K562 (cell line): Measurements from ENCODE around the gene MMP12. TPM values are rescaled to one million over a fixed set of nuclear protein-coding genes. Genes with fewer than 3 reads are reported as not detected.

Experiments used
- ATAC-seq: fragments of 200-7000 bp; cut with Tn5 transposase; 3 replicates; pipeline ENCODE4 v1.9.1; 2020; ENCODE audit warnings: moderate library complexity
- BruUV-seq: library from RNA; stranded (reverse); fragments of 400-500 nt; replicated peaks from 2 replicates; lab custom pipeline; 2021; lab: Mats Ljungman, UMichigan
- CTCF ChIA-PET: fragments of 300-600 bp; formaldehyde crosslinking; extraction: SDS; loops from one replicate; lab custom pipeline; 2021; ENCODE audit warnings: low intra/inter-chr PET ratio; lab: Yijun Ruan, JAX
- POLR2A ChIA-PET: fragments of 300-600, 350-650 bp; sonication (Branson Sonifier 250); formaldehyde crosslinking; extraction: SDS; loops from one replicate; lab custom pipeline; 2021; ENCODE audit warnings: antibody characterized with exemption, inconsistent platforms; lab: Yijun Ruan, JAX
- DNase-seq, 4 experiments: peaks; one replicate each; pipeline versions ENCODE4 v3.0.0 to v3.0.0-alpha.2; 2011 to 2018; ENCODE audit warnings: low spot score in 3 of 4, mixed read lengths in 3 of 4; ENCODE audit errors: extremely low read depth in 1 of 4
- FAIRE-seq: peaks from 2 replicates; lab custom pipeline; 2011; peaks lifted over from hg19 to GRCh38; lab: Jason Lieb, UNC
- H2AFZ ChIP-seq: 2 replicates; pipeline ENCODE4 v1.6.0; 2011; ENCODE audit warnings: low read depth, low read length, control low read depth, inconsistent platforms
- H3K27ac ChIP-seq: fragments of 200-600 bp; 3 replicates; pipeline ENCODE4 v1.8.0; 2011; ENCODE audit warnings: low read depth, mild to moderate bottlenecking, control low read depth, inconsistent platforms, low read length, moderate library complexity, mixed read lengths; ENCODE audit errors: extremely low read depth
- H3K27me3 ChIP-seq, 2 experiments: fragments of 300-600 bp in 1 of 2; 2 replicates in 1 of 2; 3 replicates in 1 of 2; pipeline versions ENCODE4 v1.6.0 to v1.8.0; 2011; ENCODE audit warnings: inconsistent platforms in 2 of 2, low read length in 2 of 2, mild to moderate bottlenecking in 1 of 2, mixed read lengths in 1 of 2, moderate library complexity in 1 of 2; ENCODE audit not compliant: control insufficient read depth in 2 of 2, insufficient read depth in 2 of 2
- H3K36me3 ChIP-seq: fragments of 300-600 bp; 3 replicates; pipeline ENCODE4 v1.8.0; 2011; ENCODE audit warnings: mild to moderate bottlenecking, low read length, inconsistent platforms; ENCODE audit not compliant: control insufficient read depth, insufficient read depth
- H3K4me1 ChIP-seq, 2 experiments: fragments of 200-600 bp in 1 of 2; replicated peaks in 1 of 2; 2 replicates in 1 of 2; 3 replicates in 1 of 2; pipeline versions ENCODE4 v1.5.1 to v1.8.0; 2011; ENCODE audit warnings: inconsistent platforms in 2 of 2, low read length in 2 of 2, mild to moderate bottlenecking in 1 of 2, mixed read lengths in 1 of 2, moderate library complexity in 1 of 2; ENCODE audit not compliant: control insufficient read depth in 2 of 2, insufficient read depth in 2 of 2
- H3K4me2 ChIP-seq: 2 replicates; pipeline ENCODE4 v1.6.1; 2011; ENCODE audit warnings: low read length, control low read depth, inconsistent platforms, mixed read lengths; ENCODE audit not compliant: insufficient read depth
- H3K4me3 ChIP-seq: fragments of 200-600 bp; sonication (generic), shearing (Covaris generic); 2 replicates; pipeline ENCODE4 v1.5.1; 2016; ENCODE audit warnings: control low read depth, inconsistent platforms
- H3K79me2 ChIP-seq: fragments of 200-600 bp; 3 replicates; pipeline ENCODE4 v1.8.0; 2011; ENCODE audit warnings: low read length, inconsistent platforms; ENCODE audit not compliant: control insufficient read depth, insufficient read depth
- H3K9ac ChIP-seq, 2 experiments: 2 replicates each; pipeline versions ENCODE4 v1.6.0 to v1.6.1; 2011; ENCODE audit warnings: low read depth in 2 of 2, low read length in 2 of 2, control low read depth in 1 of 2, inconsistent platforms in 1 of 2, mild to moderate bottlenecking in 1 of 2, mixed read lengths in 1 of 2; ENCODE audit not compliant: insufficient read depth in 1 of 2
- H3K9me1 ChIP-seq: one replicate; pipeline ENCODE4 v1.6.0; 2011; ENCODE audit warnings: inconsistent platforms, mild to moderate bottlenecking, low read length, moderate library complexity; ENCODE audit not compliant: control insufficient read depth, insufficient read depth
- H3K9me3 ChIP-seq: replicated peaks from 2 replicates; pipeline ENCODE4 v1.5.1; 2011; ENCODE audit warnings: low read depth, low read length, inconsistent platforms; ENCODE audit not compliant: control insufficient read depth, insufficient read depth
- H4K20me1 ChIP-seq: replicated peaks from 2 replicates; pipeline ENCODE4 v1.6.1; 2011; ENCODE audit warnings: low read length, inconsistent platforms, mixed read lengths; ENCODE audit not compliant: control insufficient read depth, insufficient read depth
- CEBPG ChIP-seq, 3 experiments: fragments of 200-800 bp in 1 of 3; sonication (Bioruptor generic) in 1 of 3; sonication (generic) in 1 of 3; formaldehyde crosslinking in 1 of 3; IDR thresholded peaks in 2 of 3; conservative IDR thresholded peaks in 1 of 3; 2 replicates each; pipeline versions ENCODE4 v1.6.1 to v1.8.0; 2016 to 2022; ENCODE audit warnings: missing compliant biosample characterization in 2 of 3, missing genetic modification characterization in 2 of 3, mild to moderate bottlenecking in 1 of 3, missing genetic modification reagents in 1 of 3
- DMBX1 ChIP-seq: fragments of 250-450 bp; sonication (Bioruptor Pico); IDR thresholded peaks from 2 replicates; pipeline ENCODE4 v1.8.0; 2022; ENCODE audit warnings: inconsistent platforms, mild to moderate bottlenecking, moderate library complexity, borderline replicate concordance
- HMG20B ChIP-seq: fragments of 250-450 bp; sonication (Bioruptor Pico); IDR thresholded peaks from 2 replicates; pipeline ENCODE4 v1.5.0; 2021; ENCODE audit warnings: mild to moderate bottlenecking
- HNRNPK ChIP-seq: fragments of 200-400 bp; formaldehyde crosslinking; IDR thresholded peaks from one replicate; pipeline ENCODE4 v1.6.1; 2018; ENCODE audit warnings: mild to moderate bottlenecking, low read depth, low read length; ENCODE audit not compliant: poor library complexity, severe bottlenecking
- PURB ChIP-seq: sonication (generic); formaldehyde crosslinking; IDR thresholded peaks from 2 replicates; pipeline ENCODE4 v1.9.0; 2021; ENCODE audit warnings: low read depth, mild to moderate bottlenecking, missing genetic modification reagents
- ZNF124 ChIP-seq: sonication (generic); formaldehyde crosslinking; IDR thresholded peaks from 2 replicates; pipeline ENCODE4 v1.8.1; 2022; ENCODE audit warnings: missing genetic modification reagents
- ZNF324 ChIP-seq: fragments of 250-450 bp; sonication (Bioruptor Pico); IDR thresholded peaks from 2 replicates; pipeline ENCODE4 v1.4.0; 2020; ENCODE audit warnings: mild to moderate bottlenecking
- WGBS: fragments of 100-300 bp; shearing (Covaris generic); methylation state at CpG from one replicate; pipeline ENCODE4 v1.1.6; 2016; ENCODE audit warnings: low coverage, mixed read lengths; ENCODE audit not compliant: insufficient coverage; ENCODE audit errors: missing lambda C conversion rate; 5-methylcytosine and 5-hydroxymethylcytosine counted together
- in situ Hi-C: fragments of 300-500 bp; cut with MboI; formaldehyde crosslinking; loops from 4 replicates; pipeline ENCODE4 v1.15.0; 2018; ENCODE audit warnings: inconsistent platforms, mixed read lengths
- intact Hi-C: fragments of 100-400 bp; cut with micrococcal nuclease; formaldehyde crosslinking; loops from 2 replicates; pipeline ENCODE4 v1.14.2; 2022
- polyA plus RNA-seq, 8 experiments: library from polyadenylated mRNA; depleted of rRNA in 4 of 8; stranded (reverse) in 5 of 8; unstranded in 3 of 8; fragments of >200 nt; fragmentation: Nextera tagmentation in 2 of 8; fragmentation: Illumina TruSeq in 1 of 8; extraction: Ambion mirVana in 2 of 8; extraction: Trizol in 1 of 8; gene quantifications; 2 replicates each; pipeline versions ENCODE4 v1.2.1 to v1.2.3, GENCODE V29; 2011 to 2014; ENCODE audit warnings: inconsistent platforms in 1 of 8, missing spikeins in 1 of 8
- total RNA-seq, 7 experiments: library from RNA; depleted of rRNA in 6 of 7; stranded (reverse); fragments of >200 nt in 6 of 7; fragmentation: Illumina TruSeq in 2 of 7; extraction: Trizol in 2 of 7; gene quantifications; 2 replicates each; pipeline versions ENCODE4 v1.2.1 to v1.2.3, GENCODE V29; 2011 to 2021; ENCODE audit warnings: low replicate concordance in 1 of 7

The MMP12 gene
- total and polyA plus RNA-seq, 9 of the 15 experiments (the other 6 are each of a cell fraction or from before 2014, with no cell fraction given): not detected

- no TSS peak for BruUV-seq
- no peaks in the 10 kb centered on the region for H4K20me1 ChIP-seq
- no peaks in the 10 kb centered on the region for H3K79me2 ChIP-seq
- H3K4me2 ChIP-seq: no peak overlapping the region
- no peak for ATAC-seq
- in situ Hi-C loops (no loop called here), intact Hi-C loops (no loop called here)
- H3K4me3 ChIP-seq: no peak overlapping the region
- under 1% methylated on average over 13 of the region's 13 CpGs for WGBS
- H2AFZ ChIP-seq: no peak overlapping the region
- H3K9me3 ChIP-seq: no peaks in the 10 kb centered on the region
- no peak for FAIRE-seq
- no peaks in the 10 kb centered on the region for H3K4me1 ChIP-seq
- ChIA-PET CTCF (no interaction called here), POLR2A (interaction anchor here (0.7 kb wide), 1 partner anchor 14 kb away, joined by 4 read pairs; no protein-coding TSS in a partner anchor)
- no peak overlapping the region for H3K9ac ChIP-seq
- no peak overlapping the region for H3K27ac ChIP-seq
- no peak for TF ChIP-seq ZNF124 (CRISPR knock-in tag)
- no peak for TF ChIP-seq CEBPG (CRISPR knock-in tag; IDR thresholded peaks at IDR 0.05)
- TF ChIP-seq CEBPG (tag; conservative IDR thresholded peaks at IDR 0.05 in 1 of 2, IDR thresholded peaks at IDR 0.05 in 1 of 2): no peak
- TF ChIP-seq HNRNPK: no peak
- no peak for TF ChIP-seq HMG20B (CRISPR knock-in tag)
- TF ChIP-seq DMBX1 (CRISPR knock-in tag): no peak
- TF ChIP-seq ZNF324 (CRISPR knock-in tag): no peak
- no peak for TF ChIP-seq PURB (CRISPR knock-in tag)
- no peak for DNase-seq
- no peaks in the 10 kb centered on the region for H3K36me3 ChIP-seq
- H3K27me3 ChIP-seq: no peaks in the 10 kb centered on the region
- no peaks in the 10 kb centered on the region for H3K9me1 ChIP-seq
Measured at GRCh38 chr11:102920118-102920684, 45.4 kb upstream of the MMP12 start.
